CD4-positive, alpha-beta T cell treated with Interleukin-4 for 1 hour (primary cell): ENCODE data around the gene DDIT4.
"Not testable (repeated sequence)": the region's sequence is repeated elsewhere in the genome, so short reads cannot be mapped to it uniquely, and the experiment has no call there.

Source experiments
- DNase-seq, 2 donors: peaks; one replicate each; pipeline ENCODE4 v3.0.0-alpha.2; 2020 to 2022

The DDIT4 gene, protein sequence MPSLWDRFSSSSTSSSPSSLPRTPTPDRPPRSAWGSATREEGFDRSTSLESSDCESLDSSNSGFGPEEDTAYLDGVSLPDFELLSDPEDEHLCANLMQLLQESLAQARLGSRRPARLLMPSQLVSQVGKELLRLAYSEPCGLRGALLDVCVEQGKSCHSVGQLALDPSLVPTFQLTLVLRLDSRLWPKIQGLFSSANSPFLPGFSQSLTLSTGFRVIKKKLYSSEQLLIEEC

DNA sequence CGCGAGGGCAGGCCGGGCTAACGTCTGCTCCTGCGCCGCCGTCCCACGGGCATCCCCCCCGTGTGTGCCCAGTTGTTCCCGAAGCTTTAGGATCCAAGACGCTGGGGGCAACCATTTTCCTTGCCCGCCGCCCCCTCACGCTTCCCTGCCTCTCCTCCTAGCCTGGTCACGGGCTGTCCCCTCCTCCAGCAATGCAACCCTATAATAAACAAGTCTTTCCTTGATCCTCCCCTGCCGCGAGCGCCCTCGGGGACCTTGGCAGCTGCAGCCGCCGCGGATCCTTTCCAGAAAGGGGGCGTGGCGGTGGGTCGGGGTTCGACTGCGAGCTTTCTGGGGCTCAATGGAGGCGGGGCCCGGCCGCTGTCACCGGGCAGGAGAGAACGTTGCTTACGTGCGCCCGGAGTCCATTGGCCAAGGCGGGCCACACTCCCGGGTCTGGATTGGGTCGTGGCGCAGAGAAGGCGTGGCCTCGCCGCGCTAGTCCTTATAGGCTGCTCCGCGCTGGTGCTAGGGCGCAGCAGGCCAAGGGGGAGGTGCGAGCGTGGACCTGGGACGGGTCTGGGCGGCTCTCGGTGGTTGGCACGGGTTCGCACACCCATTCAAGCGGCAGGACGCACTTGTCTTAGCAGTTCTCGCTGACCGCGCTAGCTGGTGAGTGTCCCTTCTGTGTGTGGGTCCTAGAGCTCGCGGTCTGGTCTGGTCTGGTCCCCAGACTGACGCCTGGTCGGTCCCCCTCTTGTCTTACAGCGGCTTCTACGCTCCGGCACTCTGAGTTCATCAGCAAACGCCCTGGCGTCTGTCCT, at the start of gene DDIT4:
Gene DDIT4, plus strand, starts transcription at position 515 of the 803 bp plus-strand sequence. CDS start 293 bp downstream, outside the sequence.
- DNase-seq = peak; percentile 98

DNA sequence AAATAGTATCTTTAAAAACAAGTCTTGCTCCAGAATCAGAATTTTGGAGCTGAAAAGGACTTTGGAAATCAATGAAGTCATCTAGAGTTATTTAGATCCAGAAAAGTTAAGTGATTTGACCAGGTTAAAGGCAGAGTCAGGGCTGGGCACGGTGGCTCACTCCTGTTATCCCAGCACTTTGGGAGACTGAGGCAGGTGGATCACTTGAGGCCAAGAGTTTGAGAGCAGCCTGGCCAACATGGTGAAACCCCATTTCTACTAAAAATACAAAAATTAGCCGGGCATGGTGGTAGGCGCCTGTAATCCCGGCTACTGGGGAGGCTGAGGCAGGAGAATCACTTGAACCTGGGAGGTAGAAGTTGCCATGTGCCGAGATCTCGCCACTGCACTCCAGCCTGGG, 49.5 kb upstream of the DDIT4 start:
- DNase-seq = not testable (repeated sequence)

DNA sequence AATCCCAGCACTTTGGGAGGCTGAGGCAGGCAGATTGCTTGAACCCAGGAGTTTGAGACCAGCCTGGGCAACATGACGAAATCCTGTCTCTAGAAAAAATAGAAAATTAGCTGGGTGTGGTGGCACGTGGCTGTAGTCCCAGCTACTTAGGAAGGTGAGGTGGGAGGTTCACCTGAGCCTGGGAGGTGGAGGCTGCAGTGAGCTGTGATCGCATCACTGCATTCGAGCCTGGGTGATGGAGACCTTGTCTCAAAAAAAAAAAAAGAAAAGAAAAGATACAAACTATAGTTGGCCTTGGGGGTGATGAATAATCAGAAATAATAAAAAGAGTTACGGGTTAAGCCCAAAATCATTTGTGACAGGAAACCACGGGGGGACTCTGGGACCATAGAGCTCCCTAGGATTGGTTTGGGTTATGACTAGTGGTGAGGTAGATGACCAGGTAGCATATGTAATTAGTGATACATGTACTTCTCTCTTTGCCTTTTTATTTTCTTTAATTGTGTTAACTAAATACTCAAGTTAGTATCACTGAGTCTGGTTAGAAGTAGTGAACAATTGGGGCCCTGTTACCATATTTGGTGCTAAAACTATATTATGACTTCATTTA, 47.2 kb upstream of the DDIT4 start:
- no peak for DNase-seq

DNA sequence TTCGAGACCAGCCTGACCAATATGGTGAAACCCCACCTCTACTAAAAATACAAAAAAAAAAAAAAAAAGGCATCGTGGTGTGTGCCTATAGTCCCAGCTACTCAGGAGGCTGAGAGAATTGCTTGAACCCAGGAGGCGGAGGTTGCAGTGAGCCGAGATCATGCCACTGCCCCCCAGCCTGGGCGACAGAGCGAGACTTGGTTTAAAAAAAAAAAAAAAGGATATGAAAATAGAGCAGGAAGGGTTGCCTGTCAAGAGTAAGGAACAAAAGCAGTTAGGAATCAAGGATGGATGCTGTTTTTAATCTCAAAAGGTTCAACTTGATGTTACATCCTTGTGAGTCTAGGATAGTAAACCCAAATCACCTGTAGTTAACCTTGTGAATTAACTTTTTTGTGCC, 45.9 kb upstream of the DDIT4 start:
- no peak for DNase-seq

DNA sequence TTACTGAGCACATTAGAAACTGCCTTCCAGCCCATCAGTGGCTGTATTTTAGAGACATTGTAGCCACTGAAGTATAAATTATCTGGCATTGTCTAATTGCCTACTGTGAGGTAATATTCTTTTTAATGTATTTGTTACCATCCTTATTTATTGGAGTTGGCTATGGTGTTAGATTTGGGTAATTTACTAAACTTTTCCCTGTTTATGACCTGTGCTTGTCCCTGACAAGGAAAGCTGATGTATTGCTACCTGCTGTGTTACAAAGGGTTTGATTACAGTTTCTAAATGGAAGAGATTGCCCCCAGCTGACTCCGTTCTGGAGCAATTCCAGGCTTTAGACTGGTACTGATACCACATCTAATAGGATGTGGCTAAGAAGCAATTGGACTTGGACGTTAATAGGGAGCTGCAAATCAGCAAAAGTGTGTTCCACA, 45.4 kb upstream of the DDIT4 start:
- DNase-seq = no peak

DNA sequence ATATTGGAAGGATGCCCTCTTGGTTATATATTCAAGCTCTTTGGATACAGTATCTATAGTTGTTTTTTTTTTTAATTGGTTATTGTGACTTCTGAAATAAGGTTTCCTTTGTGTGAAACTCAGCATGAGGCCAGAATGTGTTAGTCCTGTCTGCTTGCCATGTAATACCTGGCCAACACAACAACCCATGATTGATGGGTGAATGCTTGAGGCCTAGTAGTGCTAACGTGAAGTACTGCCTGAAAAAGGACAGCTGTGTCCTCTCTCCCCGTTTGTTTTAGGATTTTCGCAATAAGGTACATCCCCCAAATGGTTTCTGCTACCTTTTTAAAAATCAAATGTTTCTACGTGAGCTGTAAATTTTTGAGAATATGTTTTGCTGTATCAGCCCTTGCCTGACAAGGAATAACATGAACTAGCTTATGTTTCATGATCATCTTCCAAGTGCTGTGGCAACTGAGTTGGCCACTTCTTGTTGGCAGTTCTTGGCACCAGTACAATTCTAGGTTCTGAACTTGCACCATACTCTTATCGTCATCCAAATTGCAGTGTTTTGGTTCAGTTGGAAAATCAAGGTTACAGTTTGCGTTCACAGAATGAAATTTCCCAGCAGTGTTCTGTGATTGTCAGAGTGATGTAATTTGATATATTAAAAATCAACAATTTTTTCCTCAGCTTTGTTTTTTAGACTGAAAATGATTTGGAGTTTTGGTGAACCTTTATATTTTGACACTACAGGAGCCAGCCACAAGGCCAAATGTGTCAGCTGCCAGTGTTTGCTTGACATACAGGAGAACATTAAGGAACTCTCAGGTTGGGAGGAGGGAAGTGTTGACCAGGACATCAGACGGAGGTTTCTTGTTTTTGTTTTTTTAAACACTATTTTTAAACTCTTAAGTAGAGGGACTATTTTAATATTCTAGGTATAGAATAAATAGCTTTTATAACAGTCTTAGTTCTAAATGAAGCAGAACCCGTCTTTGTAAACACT, 44.2 kb upstream of the DDIT4 start:
- no peak for DNase-seq

DNA sequence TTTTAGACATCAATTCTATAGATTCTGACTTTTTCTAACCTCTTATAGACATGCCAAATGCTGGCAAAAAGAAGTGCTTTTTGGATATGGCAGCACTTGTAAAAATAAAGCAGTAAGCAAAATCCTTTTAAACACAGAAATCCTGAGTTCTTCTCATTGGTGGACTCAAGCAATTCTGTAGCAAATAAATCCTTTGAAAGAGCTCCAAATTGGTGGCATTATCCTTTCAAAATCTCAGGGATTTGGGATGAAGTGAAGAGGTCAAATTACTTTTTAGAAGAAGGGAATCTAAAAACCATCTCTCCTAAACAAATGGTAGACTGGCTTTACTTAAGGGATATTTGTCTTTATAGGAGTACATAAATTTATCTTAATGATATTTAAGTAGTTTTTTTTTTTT, 40.1 kb upstream of the DDIT4 start:
- DNase-seq = no peak

DNA sequence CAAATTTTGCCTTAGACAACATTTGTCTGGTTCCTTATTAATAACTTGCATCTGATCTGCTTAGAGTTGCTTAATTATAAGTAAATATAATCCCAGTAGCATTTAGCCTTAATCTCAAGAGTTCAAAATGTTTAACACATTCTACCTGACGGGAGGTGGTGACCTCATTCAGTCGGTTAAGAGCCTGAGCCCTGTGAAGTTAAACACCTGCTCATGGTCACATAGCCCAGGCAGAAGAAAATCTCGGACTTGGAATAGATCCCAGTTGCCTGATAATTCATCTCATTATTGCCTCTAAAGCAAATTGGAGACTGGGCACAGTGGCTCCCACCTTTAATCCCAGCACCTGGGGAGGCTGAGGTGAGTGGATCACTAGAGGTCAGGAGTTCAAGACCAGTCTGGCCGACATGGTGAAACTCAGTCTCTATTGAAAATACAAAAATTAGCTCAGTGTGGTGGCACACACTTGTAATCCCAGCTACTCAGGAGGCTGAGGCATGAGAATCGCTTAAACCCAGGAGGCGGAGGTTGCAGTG, 39.1 kb upstream of the DDIT4 start:
- DNase-seq = no peak

DNA sequence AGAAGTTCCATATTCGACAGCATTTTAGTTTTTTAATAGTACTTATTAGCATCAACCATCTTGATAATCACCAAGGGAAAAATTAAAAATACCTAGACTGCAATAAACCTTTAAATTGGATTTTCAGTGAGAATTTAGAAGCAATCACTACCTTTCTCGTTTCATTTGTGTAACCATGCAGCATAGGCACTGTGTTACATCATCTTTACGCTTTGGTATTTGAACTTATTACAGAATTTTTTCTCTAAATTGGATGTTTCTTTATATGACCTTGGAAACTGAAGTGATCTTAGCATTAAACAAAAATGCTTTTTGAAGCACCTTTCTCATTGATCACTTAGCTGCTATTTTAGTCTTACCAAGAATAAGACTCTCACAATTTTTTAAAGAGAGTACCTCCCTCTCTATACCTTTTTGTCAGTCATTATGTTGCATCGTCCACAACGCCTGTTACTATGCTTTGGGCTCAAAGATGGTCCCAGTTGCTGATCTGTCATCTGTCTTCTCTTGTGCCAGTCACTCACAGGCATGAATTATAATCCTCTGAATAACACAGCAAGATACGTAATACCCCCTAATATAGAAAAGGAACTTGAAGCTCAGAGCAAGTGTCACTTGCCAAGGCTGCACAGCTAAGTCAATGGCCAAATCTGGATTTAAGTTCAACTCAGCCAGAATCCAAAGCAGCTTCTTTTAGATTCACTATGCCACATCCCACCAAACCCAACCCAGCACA, 38.0 kb upstream of the DDIT4 start:
- DNase-seq = no peak

DNA sequence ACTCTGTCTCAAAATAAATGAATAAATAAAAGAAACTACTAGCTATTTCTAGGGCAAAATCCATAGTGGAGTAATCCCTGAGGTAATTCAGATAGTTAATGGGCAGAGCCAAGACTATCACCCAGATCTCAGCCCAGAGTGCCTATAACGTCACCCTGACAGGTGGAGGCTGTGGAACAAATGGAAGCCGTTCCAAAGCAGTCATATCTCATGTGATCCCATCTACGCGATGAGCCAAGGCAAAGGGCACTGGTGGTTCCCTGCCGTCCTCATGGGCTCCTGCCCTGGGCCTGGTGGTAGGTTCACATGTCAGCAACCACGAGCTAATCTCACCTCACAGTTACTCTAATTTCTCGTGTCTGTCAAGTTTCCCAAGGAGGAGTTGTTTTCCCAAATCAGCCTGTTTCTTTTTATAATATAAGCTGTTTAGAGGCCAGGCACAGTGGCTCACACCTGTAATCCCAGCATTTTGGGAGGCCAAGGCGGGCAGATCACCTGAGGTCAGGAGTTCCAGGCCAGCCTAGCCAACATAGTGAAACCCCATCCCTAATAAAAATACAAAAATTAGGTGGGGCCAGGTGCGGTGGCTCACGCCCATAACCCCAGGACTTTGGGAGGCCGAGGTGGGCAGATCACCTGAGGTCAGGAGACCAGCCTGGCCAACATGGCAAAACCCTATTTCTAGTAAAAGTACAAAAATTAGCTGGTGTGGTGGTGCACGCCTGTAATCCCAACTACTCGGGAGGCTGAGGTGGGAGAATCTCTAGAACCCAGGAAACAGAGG, 35.1 kb upstream of the DDIT4 start:
- DNase-seq = no peak

DNA sequence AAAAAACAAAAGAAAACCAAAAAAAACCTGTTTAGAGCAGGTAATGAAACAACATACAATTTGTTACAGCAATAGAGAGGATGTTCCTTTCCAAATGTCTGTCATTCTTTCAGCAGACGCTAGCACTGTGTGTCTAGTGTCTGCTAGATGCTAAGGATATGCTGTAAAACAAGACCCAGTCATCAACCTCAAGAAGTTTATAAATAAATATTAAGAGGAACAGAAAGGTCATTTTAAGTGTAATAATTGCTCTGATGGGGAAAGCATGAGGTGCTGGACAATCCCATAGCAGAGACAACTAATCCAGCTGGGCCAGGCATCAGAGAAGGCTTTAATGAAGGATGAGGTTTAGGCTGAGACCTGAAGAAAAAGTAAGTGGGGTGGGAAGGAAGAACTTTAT, 34.3 kb upstream of the DDIT4 start:
- DNase-seq = no peak

DNA sequence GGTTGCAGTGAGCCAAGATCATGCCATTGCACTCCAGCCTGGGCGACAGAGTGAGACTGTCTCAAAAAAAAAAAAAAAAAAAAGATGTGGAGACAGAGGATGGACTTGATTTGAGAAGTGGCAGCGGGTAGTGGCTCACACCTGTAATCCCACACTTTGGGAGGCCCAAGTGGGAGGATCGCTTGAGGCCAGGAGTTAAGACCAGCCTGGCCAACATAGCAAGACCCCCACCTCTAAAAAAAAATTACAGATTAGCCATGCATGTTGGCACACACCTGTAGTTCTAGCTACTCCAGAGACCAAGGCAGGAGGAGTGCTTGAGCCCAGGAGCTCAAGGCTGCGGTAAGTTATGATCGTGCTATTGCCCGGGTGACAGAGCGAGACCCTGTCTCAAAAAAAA, 33.4 kb upstream of the DDIT4 start:
- DNase-seq = no peak

DNA sequence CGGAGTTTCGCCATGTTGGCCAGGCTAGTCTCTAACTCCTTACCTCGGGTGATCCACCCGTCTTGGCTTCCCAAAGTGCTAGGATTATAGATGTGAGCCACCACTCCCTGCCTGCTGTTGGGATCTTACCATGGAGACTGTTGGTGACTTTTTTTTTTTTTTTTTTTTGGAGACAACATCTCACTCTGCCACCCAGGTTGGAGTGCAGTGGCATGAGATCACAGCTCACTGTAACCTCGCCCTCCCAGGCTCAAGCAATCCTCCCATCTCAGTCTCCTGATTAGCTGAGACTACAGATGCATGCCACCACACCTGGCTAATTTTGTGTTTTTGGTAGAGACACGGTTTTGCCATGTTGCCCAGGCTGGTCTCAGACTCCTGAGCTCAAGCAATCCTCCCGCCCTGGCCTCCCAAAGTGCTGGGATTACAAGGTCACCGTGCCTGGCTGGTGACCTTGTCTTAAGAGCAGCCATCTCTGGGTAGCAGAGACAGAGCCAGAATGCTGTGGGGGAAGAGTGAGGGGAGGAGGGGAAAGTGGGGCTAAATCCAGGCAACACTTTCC, 32.0 kb upstream of the DDIT4 start:
- DNase-seq = no peak

DNA sequence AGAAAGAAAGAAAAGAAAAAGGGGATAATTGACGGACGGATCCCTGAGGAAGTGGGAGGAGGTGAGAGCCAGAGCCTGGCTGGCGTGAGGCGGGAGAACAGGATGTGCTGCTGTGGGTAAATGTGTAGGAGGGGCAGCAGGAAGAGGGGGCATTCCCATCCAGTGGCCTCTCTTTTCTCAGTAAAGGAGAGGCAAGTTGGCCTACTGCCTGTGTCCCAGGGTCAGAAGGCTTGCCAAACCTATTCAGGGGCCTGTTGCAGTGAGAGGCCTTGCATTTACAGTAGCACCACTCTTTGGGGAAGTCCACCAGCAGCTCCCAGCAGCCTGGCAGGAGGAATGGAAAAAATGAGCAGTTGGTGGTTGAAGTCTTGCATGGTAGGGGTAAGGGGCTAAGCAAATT, 31.0 kb upstream of the DDIT4 start:
- no peak for DNase-seq

DNA sequence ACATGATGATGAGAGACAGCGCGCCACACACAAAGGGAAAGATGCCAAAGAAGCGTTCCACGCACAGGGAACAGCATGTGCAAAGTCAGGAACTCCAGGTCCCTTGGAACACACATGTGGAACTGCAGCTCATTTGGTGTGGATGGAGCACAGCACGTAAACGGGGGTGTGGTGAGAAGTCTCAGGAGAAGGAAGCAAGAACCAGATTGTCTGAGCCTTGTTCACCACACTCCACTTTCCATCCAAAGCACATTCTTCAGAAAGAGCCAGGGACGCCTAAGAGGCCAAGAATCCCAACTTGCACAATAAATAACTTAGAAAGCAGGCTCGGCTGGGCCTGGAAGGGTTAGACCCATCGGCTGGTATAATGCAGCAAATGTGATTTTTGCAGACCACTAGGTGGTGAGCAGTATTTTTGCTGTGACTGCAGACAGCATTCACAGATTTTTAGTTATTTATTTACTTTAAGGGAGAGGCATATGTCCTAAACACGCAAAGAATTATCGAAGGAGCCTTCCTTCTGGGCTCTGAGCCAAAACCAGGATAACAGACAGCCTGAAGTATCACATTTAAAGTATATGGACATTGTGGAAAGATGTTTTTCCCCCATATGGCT, 29.8 kb upstream of the DDIT4 start:
- no peak for DNase-seq

DNA sequence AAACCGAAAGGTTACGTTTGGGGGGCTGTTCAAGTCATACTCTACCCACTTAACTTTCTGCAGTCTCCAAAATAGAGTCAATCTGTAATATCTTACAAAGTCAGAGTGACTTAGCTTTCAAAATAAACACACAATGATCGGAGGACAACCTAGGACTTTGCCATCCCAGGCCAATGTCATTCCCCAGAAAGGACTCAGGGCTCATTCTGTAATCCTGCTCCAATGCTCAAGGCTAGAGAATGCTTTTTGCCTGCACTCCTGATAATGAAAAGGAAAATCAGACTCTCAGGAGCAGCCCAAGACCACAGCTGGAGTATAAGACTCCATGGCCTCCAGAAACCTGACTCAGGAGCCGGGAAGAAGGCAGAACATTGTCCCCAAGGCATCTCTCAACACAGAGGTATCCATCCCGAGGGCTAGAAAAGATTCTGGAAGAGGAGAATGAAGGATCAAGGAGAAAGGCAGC, 29.1 kb upstream of the DDIT4 start:
- no peak for DNase-seq

DNA sequence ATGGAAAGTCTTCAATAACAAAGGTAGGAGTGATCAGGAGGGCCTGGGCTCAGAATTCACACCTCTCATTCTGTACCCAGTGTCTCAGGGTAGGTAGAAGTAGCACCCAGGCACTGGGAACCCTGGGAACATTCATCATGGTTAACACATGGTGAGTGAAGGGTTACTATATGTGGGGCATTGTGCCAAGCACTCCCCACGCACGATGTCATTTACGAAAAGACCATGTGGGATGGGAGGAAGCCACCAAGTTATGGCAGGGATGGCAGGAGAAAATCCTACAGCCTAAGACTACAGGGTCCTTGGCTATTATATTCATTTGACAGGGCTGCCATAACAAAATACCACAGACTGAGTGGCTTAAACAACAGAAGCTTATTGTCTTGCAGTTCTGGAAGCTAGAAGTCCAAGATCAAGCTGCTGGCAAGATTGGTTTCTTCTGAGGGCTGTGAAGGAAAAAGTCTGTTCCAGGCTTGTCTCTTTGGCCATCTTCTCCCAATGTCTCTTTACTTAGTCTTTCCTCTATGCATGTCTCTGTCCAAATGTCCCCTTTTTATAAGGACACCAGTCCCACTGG, 27.7 kb upstream of the DDIT4 start:
- DNase-seq = no peak

DNA sequence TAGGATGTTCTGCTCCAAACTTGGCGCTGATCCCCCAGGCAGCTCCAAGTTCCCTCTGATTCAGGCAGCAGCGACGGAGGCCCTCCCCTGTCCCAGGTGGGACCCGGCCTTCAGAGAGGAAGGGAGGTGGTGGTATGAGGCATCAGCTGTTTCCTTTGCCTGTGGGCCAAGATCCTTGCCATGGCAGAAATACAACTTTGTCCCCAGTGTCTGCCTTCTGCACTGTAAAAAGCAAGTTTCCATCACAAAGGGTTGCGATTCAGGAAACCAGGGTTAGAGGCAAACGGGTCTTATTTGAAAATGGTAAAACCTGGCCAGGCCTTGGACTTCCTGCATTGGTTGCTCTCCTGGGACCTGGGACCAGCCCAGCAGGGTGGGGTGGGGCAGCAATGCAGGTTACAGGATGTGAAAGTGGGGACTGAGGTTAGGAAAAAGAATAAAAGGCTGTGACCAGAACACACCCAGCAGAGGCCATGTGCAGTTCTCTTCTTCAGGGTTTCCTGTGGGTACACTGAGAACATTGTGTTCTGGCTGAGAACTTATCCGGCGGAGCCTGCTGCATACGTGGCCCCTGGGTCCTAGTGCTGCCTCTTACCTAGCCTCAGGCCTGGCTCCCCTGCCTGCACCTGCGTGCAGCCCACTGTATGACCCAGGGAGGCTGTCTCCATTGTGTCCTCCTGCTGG, 25.1 kb upstream of the DDIT4 start:
- peak; percentile 79 to 83 for DNase-seq
